Measurements from ENCODE around the gene NPTX1.
"Not testable (repeated sequence)": the region's sequence is repeated elsewhere in the genome, so short reads cannot be mapped to it uniquely, and the experiment has no call there.

NPTX1 gene, protein sequence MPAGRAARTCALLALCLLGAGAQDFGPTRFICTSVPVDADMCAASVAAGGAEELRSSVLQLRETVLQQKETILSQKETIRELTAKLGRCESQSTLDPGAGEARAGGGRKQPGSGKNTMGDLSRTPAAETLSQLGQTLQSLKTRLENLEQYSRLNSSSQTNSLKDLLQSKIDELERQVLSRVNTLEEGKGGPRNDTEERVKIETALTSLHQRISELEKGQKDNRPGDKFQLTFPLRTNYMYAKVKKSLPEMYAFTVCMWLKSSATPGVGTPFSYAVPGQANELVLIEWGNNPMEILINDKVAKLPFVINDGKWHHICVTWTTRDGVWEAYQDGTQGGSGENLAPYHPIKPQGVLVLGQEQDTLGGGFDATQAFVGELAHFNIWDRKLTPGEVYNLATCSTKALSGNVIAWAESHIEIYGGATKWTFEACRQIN

DNA sequence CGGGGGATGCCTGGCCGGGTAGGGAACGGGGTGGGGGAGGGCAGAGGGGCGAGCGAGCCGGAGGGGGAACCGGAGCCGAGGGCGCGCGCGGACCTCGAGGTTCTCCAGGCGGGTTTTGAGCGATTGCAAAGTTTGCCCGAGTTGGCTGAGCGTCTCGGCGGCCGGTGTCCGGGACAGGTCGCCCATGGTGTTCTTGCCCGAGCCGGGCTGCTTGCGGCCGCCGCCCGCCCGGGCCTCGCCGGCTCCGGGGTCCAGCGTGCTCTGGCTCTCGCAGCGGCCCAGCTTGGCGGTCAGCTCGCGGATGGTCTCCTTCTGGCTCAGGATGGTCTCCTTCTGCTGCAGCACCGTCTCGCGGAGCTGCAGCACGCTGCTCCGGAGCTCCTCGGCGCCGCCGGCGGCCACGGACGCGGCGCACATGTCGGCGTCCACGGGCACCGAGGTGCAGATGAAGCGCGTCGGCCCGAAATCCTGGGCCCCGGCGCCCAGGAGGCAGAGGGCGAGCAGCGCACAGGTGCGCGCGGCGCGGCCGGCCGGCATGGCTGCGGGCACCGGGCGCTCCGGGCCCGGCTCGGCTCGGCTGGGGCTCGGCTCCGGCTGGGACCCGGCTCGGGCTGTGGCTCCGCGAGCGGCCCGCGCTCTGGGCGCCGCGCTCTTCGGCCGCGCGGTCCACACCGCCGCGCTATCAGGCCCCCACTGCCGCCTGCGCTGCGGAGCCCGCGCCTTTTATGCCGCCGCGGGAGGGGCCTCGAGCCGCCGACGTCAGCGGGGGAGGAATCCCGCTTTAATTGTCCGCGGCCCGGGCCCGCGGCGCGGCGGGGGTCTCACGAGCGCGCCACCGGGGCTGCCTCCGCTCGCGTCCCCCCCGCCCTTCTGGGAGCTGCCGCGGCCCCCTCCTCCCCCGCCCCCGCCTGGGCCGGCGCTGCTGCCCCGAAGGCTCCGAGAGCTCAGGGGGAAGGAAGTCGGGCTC, at the start of gene NPTX1:
TSS of gene NPTX1 (minus strand) at position 698 of the 967 bp plus-strand sequence. CDS start at position 537, 161 bp downstream.
- no peak for DNase-seq

DNA sequence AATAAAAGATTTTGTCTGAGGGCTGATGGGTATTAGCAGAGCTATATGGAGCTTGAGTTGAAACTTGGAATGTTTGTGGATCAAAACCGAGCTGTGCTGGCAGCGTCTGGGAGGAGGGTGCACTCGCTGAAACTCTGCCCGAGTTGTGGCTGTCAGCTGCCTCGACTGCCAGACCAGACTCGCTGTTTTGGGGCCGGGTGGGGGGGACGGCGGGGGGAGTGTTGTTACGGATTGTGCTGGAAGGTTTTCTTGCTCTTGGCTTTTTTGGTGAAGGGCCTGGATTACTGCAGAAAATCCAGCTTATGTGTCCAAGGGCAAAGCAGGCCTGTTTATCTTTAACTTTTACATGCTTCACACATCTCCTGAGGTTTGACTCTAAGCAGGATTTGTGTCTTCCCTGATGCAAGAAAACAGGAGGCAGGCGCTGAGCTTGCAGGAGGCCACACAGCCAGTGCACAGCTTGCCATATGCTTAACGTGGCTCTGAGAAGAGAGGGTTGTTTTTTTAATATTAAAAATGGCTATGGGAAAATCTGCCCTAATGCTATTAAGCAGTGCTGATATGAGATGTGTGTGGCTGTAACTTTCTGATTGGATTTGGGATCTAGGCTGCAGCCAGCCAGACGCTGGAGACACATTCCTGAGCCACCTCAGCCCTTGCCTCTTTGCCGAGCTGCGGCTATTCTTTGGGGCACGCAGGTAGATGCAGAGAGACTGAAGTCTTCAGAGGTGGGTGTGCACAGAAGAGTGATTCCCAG, 47.7 kb upstream of the NPTX1 start:
- no peak for DNase-seq

DNA sequence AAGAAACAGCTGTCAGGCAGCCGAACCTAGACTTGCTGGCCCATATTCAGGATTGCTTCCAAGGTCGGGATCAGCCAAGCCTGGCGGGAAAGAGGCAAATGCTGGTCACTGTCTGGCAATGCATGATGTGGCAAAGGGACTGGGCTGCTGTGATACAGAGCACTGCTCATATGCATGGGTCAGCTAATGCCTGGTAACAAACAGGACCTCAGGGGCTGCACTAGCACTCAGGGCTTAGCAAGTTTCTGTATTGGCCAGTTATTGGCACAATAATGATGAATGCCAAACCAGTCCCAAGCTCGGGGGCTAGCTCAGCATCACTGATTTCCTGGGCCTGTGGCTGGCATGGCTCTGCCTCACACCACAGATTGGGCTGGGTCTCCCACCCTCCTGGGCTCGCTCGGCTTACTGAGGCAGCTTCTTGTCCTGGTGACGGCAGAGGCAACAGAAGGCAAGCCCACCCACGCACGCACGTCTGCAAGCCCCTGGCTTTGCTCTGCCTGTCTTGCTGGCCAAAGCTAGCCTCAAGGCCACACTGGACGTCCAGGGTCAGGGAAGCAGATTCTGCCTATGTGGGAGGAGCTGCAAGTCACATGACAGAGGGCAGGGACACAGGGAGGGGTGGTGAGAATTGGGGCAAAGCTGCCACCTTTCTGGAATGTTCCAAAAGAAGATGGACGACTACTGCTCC, 46.8 kb upstream of the NPTX1 start:
- DNase-seq: no peak

DNA sequence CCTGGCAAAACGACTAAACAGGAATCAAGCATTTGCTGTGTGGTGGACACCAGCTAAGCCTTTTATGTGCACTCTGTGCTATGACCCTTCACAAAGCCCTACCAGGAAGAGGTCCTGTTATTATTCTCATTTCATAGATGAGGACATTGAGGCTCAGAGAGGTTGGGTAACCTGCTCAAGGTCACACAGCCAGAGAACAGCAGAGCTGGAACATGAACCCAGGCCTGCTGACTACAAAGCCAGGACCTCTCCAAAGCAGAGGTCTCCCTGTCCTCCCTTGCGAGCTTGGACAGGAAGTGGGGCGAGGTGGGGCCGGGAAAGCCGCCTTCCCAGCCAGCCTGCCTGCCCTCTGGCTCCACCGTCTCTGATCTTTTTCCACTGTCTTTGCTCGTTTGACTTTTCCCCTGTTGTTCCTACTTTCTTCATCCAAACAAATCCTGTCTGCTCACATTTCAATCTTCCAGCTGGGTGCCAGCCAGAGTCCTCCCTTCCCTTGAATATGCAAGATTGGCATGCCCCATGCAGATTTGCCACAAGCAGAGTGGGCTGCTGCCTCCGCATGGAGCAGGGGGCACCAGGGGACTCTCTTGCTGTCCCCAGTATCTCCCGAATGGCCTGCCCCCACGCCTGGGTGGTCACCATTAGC, 44.5 kb upstream of the NPTX1 start:
- no peak for DNase-seq

DNA sequence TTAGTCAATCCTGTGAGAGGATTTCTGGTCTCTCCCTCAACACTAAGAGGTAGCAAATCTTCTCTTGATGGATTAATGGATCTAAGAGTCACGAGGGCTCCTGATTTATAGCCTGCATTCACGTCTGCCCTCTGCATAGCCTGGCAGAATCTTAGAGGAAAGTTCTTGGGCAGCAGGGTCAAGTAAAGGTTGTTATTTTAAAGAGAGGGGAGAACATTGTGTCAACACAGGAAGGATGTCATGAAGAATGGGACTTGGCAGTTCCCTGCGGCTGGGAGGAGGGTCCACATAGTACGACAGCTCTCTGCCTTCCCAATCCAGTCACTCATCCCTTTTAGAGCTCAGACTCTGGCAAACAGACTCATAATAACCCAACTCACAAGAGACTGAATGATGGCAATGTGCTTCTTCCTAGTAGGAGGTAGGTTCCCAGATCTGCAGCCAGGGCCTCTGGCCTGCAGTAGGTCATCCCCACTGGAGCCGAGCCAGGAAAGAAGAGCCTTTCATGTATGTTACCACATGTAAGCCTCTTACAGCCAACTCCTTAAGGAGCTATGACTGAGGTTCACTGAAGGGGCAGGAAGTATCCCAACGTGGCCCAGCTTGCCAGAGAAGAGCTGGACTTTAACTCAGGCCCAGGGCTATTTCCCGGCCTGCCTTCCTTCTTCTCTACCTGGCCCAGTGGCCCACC, 42.8 kb upstream of the NPTX1 start:
- DNase-seq: no peak

DNA sequence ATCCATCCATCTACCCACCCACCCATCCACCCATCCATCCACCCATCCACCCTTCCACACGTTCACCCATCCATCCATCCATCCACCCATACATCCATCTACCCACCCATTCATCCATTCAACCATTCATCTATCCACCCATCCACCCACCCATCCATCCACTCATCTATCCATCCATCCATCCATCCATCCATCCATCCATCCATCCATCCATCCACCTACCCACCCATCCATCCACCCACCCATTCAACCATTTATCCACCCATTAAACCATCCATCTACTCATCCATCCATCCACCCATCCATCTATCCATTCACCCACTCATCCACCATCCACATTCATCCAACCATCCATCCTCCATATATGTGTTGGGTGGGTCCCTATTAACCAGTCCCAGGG, 42.0 kb upstream of the NPTX1 start:
- DNase-seq: no peak

DNA sequence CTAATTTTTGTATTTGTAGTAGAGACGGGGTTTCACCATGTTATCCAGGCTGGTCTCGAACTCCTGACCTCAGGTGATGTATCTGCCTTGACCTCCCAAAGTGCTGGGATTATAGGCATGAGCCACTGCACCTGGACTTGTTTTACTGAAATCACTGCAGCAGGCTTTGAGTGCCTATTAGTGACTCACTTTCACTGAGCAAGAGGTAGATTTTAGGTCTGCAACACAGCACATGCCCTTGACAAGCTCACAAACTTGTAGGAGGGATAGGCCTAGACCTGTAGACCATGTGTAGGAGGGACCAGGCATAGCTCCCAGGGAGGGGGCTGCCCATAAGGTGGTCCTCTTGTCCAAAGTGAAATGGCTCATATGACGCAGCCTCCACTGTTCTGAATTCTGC, 41.2 kb upstream of the NPTX1 start:
- no peak for DNase-seq

DNA sequence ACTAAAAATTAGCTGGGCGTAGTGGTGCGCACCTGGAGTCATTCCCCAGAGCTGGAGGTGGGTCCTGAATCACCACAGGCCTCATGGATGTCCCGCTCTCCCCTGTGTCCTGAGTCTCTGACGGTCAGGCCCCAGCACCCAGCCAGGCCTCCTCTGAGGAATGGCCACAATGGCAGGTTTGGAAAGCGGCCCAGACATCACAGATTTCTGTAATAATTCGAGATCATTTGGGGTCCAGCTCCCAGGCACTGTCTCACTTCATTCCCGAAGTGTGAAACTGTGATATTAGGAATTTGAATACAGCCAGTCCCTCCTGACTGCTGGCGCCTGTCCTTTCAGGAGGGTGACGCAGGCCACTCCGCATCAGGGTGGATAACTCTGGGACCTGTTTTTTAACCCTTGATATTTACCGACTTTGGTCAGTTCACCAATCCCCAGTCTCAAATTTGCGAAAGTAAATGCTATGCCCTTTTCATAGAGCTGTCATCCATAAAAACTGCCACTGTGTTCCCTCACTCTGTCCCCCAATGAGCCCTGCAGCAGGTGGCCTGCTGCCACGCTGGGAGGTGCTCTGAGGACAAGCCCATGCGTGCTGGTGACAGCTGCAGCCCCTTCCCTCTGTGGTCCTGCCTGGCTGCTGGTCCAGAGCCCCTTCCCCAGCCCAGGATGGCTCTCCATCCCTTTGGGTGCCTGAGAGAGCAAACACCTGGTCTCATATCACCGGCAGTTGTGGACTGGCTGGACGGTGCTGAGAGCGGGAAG, 39.9 kb upstream of the NPTX1 start:
- DNase-seq: no peak

DNA sequence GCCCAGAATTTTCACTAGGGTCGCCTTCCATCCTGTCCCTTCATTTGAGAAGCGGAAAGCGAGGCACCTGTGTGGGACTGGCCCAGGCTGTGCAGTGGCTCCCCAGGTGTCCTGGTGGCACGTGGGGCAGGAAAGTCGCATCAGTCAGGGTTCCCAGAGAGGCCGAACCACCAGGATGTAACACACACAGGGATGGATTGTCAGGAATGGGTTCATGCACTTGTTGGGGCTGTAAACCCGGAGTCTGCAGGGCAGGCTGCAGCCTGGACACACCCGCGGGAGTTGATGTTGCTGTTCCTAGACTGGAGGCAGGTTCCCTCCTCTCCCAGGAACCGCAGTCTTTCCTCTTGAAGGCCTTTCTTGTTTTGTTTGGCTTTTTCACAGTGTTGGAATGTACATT, 37.5 kb upstream of the NPTX1 start:
- no peak for DNase-seq

DNA sequence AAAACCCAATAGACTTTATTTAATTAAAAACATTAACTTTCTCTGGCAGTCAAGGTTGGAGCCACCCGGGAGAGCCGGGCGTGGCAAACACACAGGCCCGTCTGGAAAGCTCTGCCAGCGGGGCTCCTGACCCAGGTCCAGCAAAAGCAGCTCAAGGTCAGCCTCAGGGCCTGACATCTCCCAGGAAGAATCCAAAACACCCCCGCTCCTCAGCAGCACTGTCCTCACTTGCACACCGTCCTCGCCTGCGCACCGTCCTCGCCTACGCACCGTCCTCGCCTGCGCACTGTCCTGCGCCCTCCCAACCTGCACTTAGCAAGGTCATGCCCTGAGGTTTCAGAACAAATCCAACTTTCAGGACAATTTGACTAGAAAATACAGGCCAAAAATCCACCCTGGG, 36.8 kb upstream of the NPTX1 start:
- DNase-seq: no peak

DNA sequence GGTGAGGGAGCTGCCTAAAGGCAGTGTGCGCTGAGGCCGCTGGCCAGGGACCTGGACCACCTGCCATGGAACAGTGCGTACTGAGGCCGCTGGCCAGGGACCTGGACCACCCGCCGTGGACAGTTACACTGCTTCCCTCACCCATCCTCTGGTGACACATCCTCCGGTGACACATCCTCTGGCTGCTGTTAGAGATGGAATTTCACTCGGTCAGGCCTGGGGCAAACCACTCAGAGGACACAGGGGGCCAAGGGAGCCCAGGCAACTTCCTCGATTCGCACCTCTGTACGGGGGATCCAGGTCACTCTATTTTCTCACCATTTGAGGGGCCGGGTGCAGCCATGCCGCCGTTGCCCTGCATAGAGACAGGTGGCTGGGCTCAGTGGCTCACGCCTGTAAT, 35.8 kb upstream of the NPTX1 start:
- DNase-seq: no peak

DNA sequence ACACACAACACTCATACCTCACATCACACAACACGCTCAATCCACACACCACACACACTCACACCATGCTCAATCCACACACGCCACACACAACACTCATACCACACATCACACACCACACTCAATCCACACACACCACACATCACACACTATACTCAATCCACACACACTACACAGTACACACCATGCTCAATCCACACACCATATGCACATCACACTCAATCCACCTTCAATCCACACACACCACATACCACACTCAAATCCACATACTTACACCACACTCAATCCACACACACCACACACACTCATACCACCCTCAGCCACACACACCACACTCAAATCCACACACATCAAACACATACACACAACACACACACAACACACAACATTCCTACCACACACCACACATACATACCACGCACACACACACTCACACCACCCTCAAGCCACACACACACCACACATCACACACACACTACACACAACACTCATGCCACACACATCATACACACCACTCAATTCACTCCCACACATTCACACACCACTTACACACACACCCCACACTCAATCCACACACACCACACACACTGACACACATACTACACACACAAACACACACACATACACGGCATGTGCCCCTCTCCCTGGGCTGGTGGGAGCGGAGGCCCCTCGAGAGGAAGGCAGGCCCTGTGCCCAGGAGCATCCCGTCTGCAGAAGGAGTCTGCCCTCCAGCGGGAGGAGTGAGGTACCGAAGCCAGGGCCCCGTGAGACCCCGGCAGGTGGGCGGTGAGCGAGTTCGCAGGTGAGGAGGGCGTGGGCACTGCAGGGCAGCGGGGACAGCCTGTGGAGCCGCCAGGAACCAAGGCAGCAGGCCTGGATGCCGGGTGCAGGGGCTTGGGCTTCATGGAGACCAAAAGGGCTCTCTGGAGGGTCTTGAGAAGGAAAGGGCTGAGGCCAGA, 35.1 kb upstream of the NPTX1 start:
- no peak for DNase-seq

DNA sequence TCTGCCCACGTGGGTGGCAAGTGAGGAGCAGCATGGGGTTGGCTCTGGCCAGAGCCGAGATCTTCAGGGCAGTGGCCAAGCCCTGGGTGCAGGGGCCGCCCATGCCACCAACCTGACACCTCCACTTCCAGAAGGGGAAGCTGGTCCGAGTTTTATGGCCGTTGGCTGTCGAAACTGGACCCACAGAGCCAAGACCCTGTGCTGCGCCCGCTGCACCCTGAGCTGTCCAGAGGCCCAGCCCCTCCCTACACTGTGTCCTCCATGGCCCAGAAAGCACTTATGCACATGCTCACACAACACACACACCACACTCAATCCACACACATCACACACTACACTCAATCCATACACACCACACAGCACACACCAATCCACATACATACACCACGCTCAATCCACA, 34.4 kb upstream of the NPTX1 start:
- no peak for DNase-seq

DNA sequence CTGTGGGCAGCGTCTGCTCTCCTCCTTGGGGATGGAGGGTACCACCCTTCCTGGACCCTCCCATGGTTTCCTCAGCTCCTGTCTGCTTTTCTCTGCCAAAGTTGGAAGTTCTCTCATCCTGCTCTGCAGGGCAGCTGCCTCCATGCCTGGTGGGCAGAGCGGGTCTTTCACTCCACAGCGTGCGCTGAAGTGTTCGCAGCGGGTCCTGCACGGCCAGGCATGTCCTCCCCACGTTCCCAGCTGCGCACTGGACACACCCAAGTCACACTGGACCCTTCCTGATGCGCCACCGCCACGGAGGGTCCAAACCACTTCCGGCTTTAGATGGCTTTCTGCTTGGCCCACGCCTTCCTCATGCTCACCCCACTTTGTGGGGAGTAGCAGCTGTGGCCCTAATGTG, 33.7 kb upstream of the NPTX1 start:
- no peak for DNase-seq

DNA sequence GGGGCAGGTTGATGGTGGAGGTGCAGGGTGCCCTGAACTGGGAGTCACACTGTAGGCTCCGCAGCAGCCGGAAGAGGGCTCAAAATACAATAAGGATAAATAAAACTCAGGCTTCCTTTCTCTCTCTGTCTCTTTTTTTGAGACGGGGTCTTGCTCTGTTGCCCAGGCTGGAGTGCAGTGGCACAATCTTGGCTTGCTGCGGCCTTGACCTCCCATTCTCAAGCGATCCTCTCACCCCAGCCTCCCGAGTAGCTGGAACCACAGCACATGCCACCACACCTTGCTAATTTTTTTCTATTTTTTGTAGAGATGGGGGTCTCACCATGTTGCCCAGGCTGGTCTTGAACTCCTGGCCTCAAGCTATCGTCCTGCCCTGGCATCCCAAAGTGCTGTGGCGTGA, 32.9 kb upstream of the NPTX1 start:
- DNase-seq: no peak

DNA sequence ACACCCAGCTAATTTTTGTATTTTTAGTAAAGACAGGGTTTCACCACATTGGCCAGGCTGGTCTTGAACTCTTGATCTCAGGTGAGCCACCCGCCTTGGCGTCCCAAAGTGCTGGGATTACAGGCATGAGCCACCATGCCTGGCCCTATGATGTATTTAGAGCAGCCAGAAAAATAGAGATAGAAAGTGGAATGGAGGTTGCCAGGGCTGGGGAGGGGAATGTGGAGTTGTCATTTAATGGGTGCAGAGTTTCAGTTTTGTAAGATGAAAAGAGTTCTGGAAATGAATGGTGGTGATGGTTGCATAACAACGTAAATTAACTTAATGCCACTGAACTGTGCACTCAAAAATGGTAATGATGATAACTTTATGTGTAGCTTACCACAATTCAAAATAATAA, 31.6 kb upstream of the NPTX1 start:
- no peak for DNase-seq

DNA sequence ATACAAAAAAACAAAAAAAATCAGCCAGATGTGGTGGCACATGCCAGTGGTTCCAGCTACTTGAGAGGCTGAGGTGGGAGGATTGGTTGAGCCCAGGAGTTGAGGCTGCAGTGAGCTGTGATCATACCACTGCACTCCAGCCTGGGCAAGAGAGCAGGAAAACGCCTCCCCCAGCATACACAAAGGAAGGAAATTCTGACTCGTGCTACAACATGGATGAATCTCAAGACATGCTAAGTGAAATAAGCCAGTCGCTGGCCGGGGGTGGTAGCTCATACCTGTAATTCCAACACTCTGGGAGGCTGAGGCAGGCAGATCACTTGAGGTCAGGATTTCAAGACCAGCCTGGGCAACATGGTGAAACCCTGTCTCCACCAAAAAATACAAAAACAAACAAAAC, 30.8 kb upstream of the NPTX1 start:
- not testable (repeated sequence) for DNase-seq

DNA sequence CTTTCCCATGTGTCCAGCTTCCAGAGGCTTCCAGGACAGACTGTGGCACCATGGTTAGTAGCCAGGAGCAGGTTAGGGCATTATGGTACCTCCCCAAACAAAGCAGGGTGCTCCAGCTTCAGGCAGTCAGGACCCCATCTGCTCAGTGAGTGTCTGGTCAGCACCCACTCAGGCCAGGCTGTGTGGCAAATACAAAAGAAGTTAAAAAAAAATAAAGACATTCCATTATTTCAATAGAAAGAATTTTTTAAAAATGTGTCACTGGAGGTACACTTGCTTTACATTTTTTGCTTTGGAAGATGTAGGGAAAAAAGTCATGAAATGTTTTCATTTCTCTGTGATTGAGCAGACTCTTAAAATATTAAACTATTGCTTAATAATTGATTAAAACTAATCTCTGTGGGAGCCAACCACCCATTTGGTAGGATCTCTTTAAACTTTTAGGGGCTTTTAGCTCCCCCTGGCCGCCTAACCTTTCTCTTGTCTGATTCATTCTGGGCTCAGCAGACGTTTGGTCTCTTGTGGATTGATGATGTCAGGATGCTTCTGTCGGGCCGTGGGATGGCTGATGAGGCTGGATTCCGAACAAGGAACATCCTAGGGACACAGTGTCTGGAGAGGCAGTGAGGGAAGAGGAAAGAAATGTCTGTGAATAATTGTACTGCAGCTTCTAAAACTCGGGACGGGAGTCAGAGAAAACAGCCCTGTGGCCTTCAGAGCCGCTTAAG, 28.4 kb upstream of the NPTX1 start:
- no peak for DNase-seq

DNA sequence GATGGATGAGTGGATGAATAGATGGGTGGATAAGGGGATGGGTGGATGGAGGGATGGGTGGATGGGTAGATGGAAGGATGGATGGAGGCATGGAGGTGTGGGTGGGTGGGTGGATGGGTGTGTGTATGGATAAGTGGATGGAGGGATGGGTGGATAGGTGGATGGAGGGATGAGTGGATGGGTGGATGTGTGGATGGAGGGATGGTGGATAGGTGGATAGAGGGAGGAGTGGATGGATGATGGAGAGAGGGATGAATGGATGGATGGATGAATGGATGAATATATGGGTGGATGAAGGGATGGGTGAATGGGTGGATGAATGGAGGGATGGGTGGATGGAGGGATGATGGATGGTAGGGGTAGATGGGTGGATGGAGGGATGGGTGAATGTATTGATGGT, 27.5 kb upstream of the NPTX1 start:
- DNase-seq: no peak

Measured in activated CD4-positive, alpha-beta T cell treated with anti-CD3 and anti-CD28 coated beads for 4 hours (primary cell).